ENCODE data around the gene PAXX. TPM values are rescaled to one million over a fixed set of nuclear protein-coding genes. Genes with fewer than 3 reads are reported as not detected.

Gene PAXX
- total and polyA plus RNA-seq, 8 donors = 11.9 to 206 (median 92.0) TPM

DNA sequence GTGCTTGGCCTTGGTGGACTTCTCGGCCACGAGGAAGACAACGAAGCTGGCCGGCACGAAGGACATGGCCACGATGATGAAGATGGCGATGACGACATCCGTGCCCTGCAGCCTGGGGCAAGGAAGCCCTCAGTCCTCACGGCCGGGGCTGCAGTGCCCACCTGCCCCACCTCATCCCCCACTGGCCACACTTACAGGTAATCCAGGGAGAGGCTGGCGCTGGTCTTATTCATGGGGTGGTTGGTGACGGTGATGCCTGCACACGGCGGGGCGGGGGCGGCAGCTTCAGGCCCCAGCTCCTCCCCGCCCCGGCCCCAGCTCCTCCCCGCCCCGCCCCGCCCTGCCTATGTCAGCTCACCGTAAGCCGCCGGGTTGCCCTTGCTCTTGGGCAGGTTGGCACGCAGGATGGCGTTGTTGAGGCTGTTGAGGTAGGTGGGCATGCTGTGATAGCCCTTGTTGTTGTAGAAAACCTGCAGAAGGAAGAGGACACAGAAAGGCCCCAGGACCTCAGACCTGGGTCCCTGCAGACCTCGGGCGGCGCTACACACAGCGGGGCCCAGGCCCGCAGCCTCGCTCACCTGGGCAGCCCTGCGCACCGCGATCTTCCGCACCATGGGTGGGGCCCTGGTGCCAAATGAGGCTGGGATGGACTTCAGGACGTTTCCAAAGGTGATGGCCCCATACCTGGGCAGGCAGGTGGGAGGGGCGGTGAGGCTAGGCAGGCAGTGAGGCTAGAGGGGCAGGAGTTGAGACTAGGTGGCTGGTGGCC is 19.9 kb downstream of the PAXX start:
- 89 to 92% (median 91%) methylated on average over 37 to 39 of the region's 39 CpGs for WGBS, 5 donors
- Histone ChIP-seq H3K4me1 (peaks cover 0 to 8% (median 3%) of the 10 kb centered on the region in 4 donors), H3K27ac (no peak overlapping the region), H3K27me3 (no peaks in the 10 kb centered on the region), H3K36me3 (peaks cover 5 to 95% (median 91%) of the 10 kb centered on the region in 4 donors), H3K4me3 (no peak overlapping the region), H3K9me3 (no peaks in the 10 kb centered on the region)
- DNase-seq = no peak
- TF ChIP-seq POLR2A (IDR thresholded peaks at IDR 0.05) (no peak), POLR2AphosphoS5 (IDR thresholded peaks at IDR 0.05) (no peak), EP300 (IDR thresholded peaks at IDR 0.05) (no peak)
- TF ChIP-seq, protein P1, sequence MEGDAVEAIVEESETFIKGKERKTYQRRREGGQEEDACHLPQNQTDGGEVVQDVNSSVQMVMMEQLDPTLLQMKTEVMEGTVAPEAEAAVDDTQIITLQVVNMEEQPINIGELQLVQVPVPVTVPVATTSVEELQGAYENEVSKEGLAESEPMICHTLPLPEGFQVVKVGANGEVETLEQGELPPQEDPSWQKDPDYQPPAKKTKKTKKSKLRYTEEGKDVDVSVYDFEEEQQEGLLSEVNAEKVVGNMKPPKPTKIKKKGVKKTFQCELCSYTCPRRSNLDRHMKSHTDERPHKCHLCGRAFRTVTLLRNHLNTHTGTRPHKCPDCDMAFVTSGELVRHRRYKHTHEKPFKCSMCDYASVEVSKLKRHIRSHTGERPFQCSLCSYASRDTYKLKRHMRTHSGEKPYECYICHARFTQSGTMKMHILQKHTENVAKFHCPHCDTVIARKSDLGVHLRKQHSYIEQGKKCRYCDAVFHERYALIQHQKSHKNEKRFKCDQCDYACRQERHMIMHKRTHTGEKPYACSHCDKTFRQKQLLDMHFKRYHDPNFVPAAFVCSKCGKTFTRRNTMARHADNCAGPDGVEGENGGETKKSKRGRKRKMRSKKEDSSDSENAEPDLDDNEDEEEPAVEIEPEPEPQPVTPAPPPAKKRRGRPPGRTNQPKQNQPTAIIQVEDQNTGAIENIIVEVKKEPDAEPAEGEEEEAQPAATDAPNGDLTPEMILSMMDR (IDR thresholded peaks at IDR 0.05) = no peak
- intact Hi-C loops (cut with DNase I; ENCODE audit: low total_unique reads) = no loop called here

DNA sequence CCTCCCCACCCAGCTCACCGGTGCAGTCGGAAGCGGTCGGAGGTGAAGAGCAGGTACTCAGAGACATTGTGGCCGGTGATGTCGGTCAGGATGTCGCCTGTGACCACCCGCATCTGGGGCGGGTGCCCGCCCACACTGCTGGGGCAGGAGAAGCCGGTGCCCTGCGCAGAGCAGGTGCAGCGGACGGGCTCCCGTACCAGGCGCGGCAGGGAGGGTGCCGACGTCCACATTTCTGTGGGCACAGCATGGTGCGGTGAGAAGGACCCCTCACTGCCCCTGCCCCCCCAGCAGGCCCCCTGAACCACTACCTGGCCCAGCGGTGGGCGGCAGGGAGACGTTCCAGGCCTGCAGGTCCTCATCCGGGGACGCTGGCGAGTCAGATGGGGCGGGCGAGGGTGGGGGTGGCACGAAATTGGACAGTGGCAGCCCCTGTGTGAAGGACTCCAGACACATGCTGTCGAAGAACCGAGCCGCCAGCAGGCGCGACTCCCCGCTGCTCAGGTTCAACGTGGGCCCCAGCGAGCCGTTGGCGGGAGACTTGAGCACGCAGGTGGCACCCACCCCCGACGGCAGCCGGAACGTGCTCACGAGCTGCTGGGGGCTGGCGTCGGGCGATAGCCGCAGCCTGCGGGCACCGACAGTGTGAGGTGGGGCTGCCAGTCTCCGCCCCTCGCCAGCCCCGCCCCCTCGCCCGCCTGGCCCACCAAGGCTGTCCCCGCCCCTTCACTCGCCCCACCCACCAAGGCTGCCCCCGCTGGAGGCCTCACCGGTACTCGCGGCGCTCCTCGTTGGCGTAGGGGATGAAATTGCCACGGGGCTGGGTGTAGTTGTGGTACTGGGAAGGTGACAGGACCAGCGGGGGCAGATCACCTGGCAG is 20.7 kb downstream of the PAXX start:
- intact Hi-C loops (cut with DNase I; ENCODE audit: low total_unique reads) = no loop called here
- Histone ChIP-seq H3K36me3 (peaks cover 13 to 99% (median 96%) of the 10 kb centered on the region in 4 donors), H3K9me3 (no peaks in the 10 kb centered on the region)

DNA sequence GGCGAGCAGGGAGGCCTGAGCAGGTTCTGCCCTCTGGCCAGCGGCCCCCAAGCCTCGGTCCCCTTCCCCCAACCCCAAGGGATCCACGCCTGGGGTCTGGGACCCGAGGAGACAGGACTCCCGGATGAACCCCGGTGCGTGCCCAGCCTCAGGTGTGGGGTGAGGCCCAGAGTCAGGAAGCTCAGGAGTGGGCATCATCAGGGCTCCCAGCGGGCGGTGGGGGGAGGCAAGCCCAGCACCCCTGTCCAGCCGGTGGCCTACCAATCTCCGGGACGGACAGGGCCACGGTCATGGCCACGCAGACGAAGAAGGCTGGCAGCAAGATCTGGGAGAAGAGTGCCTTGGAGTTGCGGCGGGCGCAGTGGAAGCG is 21.3 kb downstream of the PAXX start:
- no peak for DNase-seq
- Histone ChIP-seq H3K4me3 (no peak overlapping the region), H3K27ac (no peak overlapping the region), H3K4me1 (no peaks in the 10 kb centered on the region), H3K27me3 (no peaks in the 10 kb centered on the region), H3K36me3 (peaks cover 14 to 98% (median 93%) of the 10 kb centered on the region in 4 donors), H3K9me3 (no peaks in the 10 kb centered on the region)
- WGBS, 5 donors = 90 to 97% (median 95%) methylated on average over 9 to 20 of the region's 20 CpGs
- TF ChIP-seq EP300 (IDR thresholded peaks at IDR 0.05) (no peak), POLR2AphosphoS5 (IDR thresholded peaks at IDR 0.05) (no peak), POLR2A (IDR thresholded peaks at IDR 0.05) (no peak)
- TF ChIP-seq, protein P1 (IDR thresholded peaks at IDR 0.05) = no peak
- intact Hi-C loops (cut with DNase I; ENCODE audit: low total_unique reads) = no loop called here

More for the DNA sequence above, 20.7 kb downstream of the PAXX start:
- H3K4me1 ChIP-seq = no peaks in the 10 kb centered on the region
- TF ChIP-seq POLR2A (IDR thresholded peaks at IDR 0.05) (no peak), POLR2AphosphoS5 (IDR thresholded peaks at IDR 0.05) (no peak), EP300 (IDR thresholded peaks at IDR 0.05) (no peak)
- TF ChIP-seq, protein P1 (IDR thresholded peaks at IDR 0.05) = no peak
- H3K27me3 ChIP-seq = no peaks in the 10 kb centered on the region
- no peak for DNase-seq
- no peak overlapping the region for H3K4me3 ChIP-seq
- 78 to 94% (median 84%) methylated on average over 45 to 67 of the region's 67 CpGs for WGBS, 5 donors
- H3K27ac ChIP-seq = no peak overlapping the region

DNA sequence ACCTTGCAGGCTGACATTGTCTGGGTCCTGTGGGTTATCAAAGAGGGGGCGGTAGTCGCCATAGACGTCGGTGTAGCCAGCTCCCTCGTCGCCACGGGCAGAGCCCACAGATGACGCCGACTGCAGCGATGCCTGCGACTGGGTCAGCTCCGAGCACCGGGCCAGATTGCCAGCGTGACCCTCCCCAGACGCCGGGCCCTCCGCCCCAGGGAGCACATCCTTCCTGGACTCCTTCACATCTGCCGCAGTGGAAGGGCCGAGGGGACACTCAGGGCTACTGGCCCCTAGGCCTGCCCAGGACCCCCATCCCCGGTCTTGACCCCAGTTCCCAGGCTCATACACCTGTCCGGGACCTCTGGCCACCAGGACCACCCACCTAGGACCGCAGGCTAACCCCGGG is 21.9 kb downstream of the PAXX start:
- H3K9me3 ChIP-seq = no peaks in the 10 kb centered on the region
- TF ChIP-seq POLR2AphosphoS5 (IDR thresholded peaks at IDR 0.05) (no peak), POLR2A (IDR thresholded peaks at IDR 0.05) (no peak), EP300 (IDR thresholded peaks at IDR 0.05) (no peak)
- TF ChIP-seq, protein P1 (IDR thresholded peaks at IDR 0.05) = no peak
- intact Hi-C loops (cut with DNase I; ENCODE audit: low total_unique reads) = no loop called here
- WGBS, 5 donors = 88 to 92% (median 89%) methylated on average over 8 to 23 of the region's 23 CpGs
- no peak overlapping the region for H3K27ac ChIP-seq
- DNase-seq = no peak
- H3K4me3 ChIP-seq = no peak overlapping the region
- H3K27me3 ChIP-seq = no peaks in the 10 kb centered on the region
- peaks cover 18 to 97% (median 95%) of the 10 kb centered on the region in 4 donors for H3K36me3 ChIP-seq
- no peaks in the 10 kb centered on the region for H3K4me1 ChIP-seq

Measured in stomach (tissue), 9 donors.